ENCODE results near the gene ANLN. TPM values are rescaled to one million over a fixed set of nuclear protein-coding genes. Genes with fewer than 3 reads are reported as not detected.

Gene ANLN
- total and polyA plus RNA-seq, 9 of the 15 experiments (the other 6 are each of a cell fraction or from before 2014, with no cell fraction given) = 18.1 to 66.2 (median 38.7) TPM

DNA sequence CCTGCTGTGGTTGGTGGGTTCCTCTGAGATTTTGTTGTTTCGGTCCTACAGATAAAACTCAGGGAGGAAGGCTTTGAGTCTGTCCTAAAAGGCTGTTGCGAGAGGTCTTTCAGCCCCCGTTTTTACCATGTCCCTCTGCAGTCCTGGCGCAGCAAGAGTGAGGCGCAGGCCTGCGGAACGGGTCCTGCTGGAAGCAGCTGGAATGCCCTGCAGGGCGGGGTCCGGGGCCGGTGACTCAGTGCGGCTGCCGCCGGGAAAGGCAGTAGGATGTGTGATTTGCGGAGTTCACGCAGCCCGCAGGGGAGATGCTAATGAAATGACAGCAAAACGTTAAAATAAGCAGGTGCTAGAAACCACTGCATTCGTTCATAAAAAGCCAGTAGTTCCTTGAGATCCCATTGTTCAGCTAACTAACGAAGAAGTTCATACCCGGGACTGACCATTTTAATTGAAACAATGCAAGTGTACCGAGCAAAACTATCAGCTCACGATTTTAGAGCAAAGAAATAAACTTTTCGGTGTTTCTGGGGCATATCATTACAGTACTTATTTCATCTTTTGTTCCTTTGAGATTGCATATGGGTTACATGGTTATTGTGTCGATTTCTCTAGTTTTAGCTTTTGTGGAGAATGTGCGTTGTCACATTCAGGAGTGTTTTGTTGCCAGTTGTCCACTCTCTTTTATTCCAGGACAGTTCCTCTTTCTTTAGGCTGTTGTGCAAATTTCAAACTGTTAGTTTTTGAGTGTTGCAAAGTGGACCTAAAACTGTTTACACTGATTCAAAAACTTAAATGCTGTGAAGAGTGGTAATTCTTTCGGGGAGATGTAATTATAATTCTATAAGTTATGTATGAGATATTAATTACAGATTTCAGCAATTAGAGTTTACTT is 783 bp downstream of the ANLN start (continued):
- TF ChIP-seq, protein P1, sequence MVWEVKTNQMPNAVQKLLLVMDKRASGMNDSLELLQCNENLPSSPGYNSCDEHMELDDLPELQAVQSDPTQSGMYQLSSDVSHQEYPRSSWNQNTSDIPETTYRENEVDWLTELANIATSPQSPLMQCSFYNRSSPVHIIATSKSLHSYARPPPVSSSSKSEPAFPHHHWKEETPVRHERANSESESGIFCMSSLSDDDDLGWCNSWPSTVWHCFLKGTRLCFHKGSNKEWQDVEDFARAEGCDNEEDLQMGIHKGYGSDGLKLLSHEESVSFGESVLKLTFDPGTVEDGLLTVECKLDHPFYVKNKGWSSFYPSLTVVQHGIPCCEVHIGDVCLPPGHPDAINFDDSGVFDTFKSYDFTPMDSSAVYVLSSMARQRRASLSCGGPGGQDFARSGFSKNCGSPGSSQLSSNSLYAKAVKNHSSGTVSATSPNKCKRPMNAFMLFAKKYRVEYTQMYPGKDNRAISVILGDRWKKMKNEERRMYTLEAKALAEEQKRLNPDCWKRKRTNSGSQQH (CRISPR knock-in tag; IDR thresholded peaks at IDR 0.05) = 0 out of 2 replicates have a peak, but pooled peaks have one; percentile 12
- TF ChIP-seq ZNF551 (CRISPR knock-in tag; IDR thresholded peaks at IDR 0.05) (no peak), BCOR (IDR thresholded peaks at IDR 0.05) (peak; percentile 37; the same call in 1 of the 2 replicates), ZNF239 (CRISPR knock-in tag; IDR thresholded peaks at IDR 0.05) (no peak), HDAC3 (IDR thresholded peaks at IDR 0.05; ENCODE audit: borderline replicate concordance, partially characterized antibody) (peak; percentile 40), CBFA2T2 (conservative IDR thresholded peaks at IDR 0.05) (0 out of 2 replicates have a peak, but pooled peaks have one; percentile 8)
- TF ChIP-seq, protein P2, sequence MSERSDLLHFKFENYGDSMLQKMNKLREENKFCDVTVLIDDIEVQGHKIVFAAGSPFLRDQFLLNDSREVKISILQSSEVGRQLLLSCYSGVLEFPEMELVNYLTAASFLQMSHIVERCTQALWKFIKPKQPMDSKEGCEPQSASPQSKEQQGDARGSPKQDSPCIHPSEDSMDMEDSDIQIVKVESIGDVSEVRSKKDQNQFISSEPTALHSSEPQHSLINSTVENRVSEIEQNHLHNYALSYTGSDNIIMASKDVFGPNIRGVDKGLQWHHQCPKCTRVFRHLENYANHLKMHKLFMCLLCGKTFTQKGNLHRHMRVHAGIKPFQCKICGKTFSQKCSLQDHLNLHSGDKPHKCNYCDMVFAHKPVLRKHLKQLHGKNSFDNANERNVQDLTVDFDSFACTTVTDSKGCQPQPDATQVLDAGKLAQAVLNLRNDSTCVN (CRISPR knock-in tag; IDR thresholded peaks at IDR 0.05) = no peak
- TF ChIP-seq, protein P3, sequence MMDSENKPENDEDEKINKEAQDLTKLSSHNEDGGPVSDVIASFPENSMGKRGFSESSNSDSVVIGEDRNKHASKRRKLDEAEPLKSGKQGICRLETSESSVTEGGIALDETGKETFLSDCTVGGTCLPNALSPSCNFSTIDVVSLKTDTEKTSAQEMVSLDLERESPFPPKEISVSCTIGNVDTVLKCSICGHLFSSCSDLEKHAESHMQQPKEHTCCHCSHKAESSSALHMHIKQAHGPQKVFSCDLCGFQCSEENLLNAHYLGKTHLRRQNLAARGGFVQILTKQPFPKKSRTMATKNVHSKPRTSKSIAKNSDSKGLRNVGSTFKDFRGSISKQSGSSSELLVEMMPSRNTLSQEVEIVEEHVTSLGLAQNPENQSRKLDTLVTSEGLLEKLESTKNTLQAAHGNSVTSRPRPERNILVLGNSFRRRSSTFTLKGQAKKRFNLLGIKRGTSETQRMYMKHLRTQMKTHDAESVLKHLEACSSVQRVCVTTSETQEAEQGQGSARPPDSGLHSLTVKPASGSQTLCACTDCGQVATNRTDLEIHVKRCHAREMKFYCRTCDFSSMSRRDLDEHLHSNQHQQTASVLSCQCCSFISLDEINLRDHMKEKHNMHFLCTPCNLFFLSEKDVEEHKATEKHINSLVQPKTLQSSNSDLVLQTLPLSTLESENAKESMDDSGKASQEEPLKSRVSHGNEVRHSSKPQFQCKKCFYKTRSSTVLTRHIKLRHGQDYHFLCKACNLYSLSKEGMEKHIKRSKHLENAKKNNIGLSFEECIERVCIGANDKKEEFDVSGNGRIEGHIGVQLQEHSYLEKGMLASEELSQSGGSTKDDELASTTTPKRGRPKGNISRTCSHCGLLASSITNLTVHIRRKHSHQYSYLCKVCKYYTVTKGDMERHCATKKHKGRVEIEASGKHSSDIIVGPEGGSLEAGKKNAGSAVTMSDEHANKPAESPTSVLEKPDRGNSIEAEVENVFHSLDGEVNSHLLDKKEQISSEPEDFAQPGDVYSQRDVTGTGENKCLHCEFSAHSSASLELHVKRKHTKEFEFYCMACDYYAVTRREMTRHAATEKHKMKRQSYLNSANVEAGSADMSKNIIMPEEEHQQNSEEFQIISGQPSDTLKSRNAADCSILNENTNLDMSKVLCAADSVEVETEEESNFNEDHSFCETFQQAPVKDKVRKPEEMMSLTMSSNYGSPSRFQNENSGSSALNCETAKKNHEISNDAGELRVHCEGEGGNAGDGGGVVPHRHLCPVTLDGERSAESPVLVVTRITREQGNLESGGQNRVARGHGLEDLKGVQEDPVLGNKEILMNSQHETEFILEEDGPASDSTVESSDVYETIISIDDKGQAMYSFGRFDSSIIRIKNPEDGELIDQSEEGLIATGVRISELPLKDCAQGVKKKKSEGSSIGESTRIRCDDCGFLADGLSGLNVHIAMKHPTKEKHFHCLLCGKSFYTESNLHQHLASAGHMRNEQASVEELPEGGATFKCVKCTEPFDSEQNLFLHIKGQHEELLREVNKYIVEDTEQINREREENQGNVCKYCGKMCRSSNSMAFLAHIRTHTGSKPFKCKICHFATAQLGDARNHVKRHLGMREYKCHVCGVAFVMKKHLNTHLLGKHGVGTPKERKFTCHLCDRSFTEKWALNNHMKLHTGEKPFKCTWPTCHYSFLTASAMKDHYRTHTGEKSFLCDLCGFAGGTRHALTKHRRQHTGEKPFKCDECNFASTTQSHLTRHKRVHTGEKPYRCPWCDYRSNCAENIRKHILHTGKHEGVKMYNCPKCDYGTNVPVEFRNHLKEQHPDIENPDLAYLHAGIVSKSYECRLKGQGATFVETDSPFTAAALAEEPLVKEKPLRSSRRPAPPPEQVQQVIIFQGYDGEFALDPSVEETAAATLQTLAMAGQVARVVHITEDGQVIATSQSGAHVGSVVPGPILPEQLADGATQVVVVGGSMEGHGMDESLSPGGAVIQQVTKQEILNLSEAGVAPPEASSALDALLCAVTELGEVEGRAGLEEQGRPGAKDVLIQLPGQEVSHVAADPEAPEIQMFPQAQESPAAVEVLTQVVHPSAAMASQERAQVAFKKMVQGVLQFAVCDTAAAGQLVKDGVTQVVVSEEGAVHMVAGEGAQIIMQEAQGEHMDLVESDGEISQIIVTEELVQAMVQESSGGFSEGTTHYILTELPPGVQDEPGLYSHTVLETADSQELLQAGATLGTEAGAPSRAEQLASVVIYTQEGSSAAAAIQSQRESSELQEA (IDR thresholded peaks at IDR 0.05; ENCODE audit: low read depth) = no peak
- TF ChIP-seq, protein P4, sequence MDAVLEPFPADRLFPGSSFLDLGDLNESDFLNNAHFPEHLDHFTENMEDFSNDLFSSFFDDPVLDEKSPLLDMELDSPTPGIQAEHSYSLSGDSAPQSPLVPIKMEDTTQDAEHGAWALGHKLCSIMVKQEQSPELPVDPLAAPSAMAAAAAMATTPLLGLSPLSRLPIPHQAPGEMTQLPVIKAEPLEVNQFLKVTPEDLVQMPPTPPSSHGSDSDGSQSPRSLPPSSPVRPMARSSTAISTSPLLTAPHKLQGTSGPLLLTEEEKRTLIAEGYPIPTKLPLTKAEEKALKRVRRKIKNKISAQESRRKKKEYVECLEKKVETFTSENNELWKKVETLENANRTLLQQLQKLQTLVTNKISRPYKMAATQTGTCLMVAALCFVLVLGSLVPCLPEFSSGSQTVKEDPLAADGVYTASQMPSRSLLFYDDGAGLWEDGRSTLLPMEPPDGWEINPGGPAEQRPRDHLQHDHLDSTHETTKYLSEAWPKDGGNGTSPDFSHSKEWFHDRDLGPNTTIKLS (IDR thresholded peaks at IDR 0.05; ENCODE audit: borderline replicate concordance, low read depth) = no peak
- TF ChIP-seq, protein P5, sequence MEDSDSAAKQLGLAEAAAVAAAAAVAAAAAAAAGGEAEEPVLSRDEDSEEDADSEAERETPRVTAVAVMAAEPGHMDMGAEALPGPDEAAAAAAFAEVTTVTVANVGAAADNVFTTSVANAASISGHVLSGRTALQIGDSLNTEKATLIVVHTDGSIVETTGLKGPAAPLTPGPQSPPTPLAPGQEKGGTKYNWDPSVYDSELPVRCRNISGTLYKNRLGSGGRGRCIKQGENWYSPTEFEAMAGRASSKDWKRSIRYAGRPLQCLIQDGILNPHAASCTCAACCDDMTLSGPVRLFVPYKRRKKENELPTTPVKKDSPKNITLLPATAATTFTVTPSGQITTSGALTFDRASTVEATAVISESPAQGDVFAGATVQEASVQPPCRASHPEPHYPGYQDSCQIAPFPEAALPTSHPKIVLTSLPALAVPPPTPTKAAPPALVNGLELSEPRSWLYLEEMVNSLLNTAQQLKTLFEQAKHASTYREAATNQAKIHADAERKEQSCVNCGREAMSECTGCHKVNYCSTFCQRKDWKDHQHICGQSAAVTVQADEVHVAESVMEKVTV (CRISPR knock-in tag; IDR thresholded peaks at IDR 0.05) = no peak
